Upper lobe of left lung (tissue), 4 donors: ENCODE results near the gene KATNA1.
"Not testable (repeated sequence)": the region's sequence is repeated elsewhere in the genome, so short reads cannot be mapped to it uniquely, and the experiment has no call there.

Experiments
- CTCF ChIP-seq, 6 experiments: fragments of 450-650 bp in 4 of 6; fragments of 200-600 bp in 2 of 6; sonication (generic) in 2 of 6; IDR thresholded peaks; one replicate each; pipeline ENCODE4 v1.5.1; 2016 to 2019; ENCODE audit warnings: antibody characterized with exemption in 6 of 6
- EP300 ChIP-seq, 4 donors: sonication (generic); formaldehyde crosslinking; IDR thresholded peaks; one replicate each; pipeline ENCODE4 v1.5.1; 2017; ENCODE audit warnings: antibody characterized with exemption in 4 of 4, control low read depth in 2 of 4
- POLR2AphosphoS5 ChIP-seq, 2 donors: sonication (generic); formaldehyde crosslinking; IDR thresholded peaks; one replicate each; pipeline ENCODE4 v1.5.1; 2017; ENCODE audit warnings: antibody characterized with exemption in 2 of 2

- not testable (repeated sequence) for TF ChIP-seq CTCF, POLR2AphosphoS5, EP300 (IDR thresholded peaks at IDR 0.05)
Measured at GRCh38 chr6:149681845-149682244, 33.3 kb upstream of the KATNA1 start.
